Neural progenitor cell (in vitro differentiated cells): ENCODE results near the gene GEMIN5. TPM values are rescaled to one million over a fixed set of nuclear protein-coding genes. Genes with fewer than 3 reads are reported as not detected.

ENCODE experiments used
- DNase-seq: peaks from one replicate; pipeline ENCODE4 v3.0.0-alpha.2; 2016; ENCODE audit warnings: low spot score
- H2AFZ ChIP-seq: fragments of 200-600 bp; sonication (generic); replicated peaks from 2 replicates; pipeline ENCODE4 v1.6.1; 2016; ENCODE audit warnings: antibody characterized with exemption
- H3F3A ChIP-seq: fragments of 200-600 bp; sonication (generic); 2 replicates; pipeline ENCODE4 v1.6.1; 2016; ENCODE audit warnings: antibody characterized with exemption, low read depth
- H3K27ac ChIP-seq: fragments of 200-600 bp; sonication (generic); 2 replicates; pipeline ENCODE4 v1.5.1; 2016; ENCODE audit warnings: mild to moderate bottlenecking
- H3K27me3 ChIP-seq: fragments of 200-600 bp; sonication (generic); 2 replicates; pipeline ENCODE4 v1.6.1; 2016; ENCODE audit warnings: mild to moderate bottlenecking, moderate library complexity
- H3K36me3 ChIP-seq: fragments of 200-600 bp; sonication (generic); 2 replicates; pipeline ENCODE4 v1.5.1; 2016
- H3K4me1 ChIP-seq: fragments of 200-600 bp; sonication (generic); 2 replicates; pipeline ENCODE4 v1.6.1; 2016; ENCODE audit warnings: mixed run types
- H3K4me2 ChIP-seq: fragments of 200-600 bp; sonication (generic); 2 replicates; pipeline ENCODE4 v1.6.1; 2016
- H3K4me3 ChIP-seq: fragments of 200-600 bp; sonication (generic); 2 replicates; pipeline ENCODE4 v1.5.1; 2016
- H3K79me2 ChIP-seq: fragments of 200-600 bp; sonication (generic); 2 replicates; pipeline ENCODE4 v1.6.1; 2016; ENCODE audit warnings: low read depth
- H3K9ac ChIP-seq: fragments of 200-600 bp; sonication (generic); 2 replicates; pipeline ENCODE4 v1.6.1; 2016
- H3K9me3 ChIP-seq: fragments of 200-600 bp; sonication (generic); 2 replicates; pipeline ENCODE4 v1.5.1; 2016; ENCODE audit warnings: low read depth
- H4K20me1 ChIP-seq: fragments of 200-600 bp; sonication (generic); 2 replicates; pipeline ENCODE4 v1.6.1; 2016; ENCODE audit warnings: low read depth
- H3K27ac Mint-ChIP-seq: 3 replicates; pipeline ENCODE4 v1.8.0; 2021; ENCODE audit warnings: mixed read lengths
- H3K27me3 Mint-ChIP-seq: 2 replicates; pipeline ENCODE4 v1.8.0; 2022; ENCODE audit warnings: low read depth, mild to moderate bottlenecking, inconsistent platforms, moderate library complexity, mixed read lengths; ENCODE audit not compliant: insufficient read depth
- H3K36me3 Mint-ChIP-seq: 3 replicates; pipeline ENCODE4 v1.8.0; 2021; ENCODE audit warnings: mixed read lengths
- H3K4me1 Mint-ChIP-seq: 3 replicates; pipeline ENCODE4 v1.8.0; 2021; ENCODE audit warnings: mixed read lengths
- H3K4me3 Mint-ChIP-seq: 3 replicates; pipeline ENCODE4 v1.8.0; 2021; ENCODE audit warnings: mild to moderate bottlenecking, moderate library complexity, mixed read lengths
- H3K9me3 Mint-ChIP-seq: 3 replicates; pipeline ENCODE4 v1.8.0; 2020; ENCODE audit warnings: mixed read lengths
- EZH2 ChIP-seq: fragments of 200-600 bp; sonication (generic); IDR thresholded peaks from 2 replicates; pipeline ENCODE4 v1.6.1; 2017; ENCODE audit warnings: antibody characterized with exemption, mild to moderate bottlenecking, moderate library complexity
- EZH2phosphoT487 ChIP-seq: fragments of 200-600 bp; sonication (generic); IDR thresholded peaks from 2 replicates; pipeline ENCODE4 v1.6.1; 2017; ENCODE audit warnings: antibody characterized with exemption
- total RNA-seq: library from RNA; depleted of rRNA; stranded (reverse); fragments of >200 nt; gene quantifications from 2 replicates; pipeline ENCODE4 v1.2.3, GENCODE V29; 2015; ENCODE audit warnings: low replicate concordance
- TF ChIP-seq, protein P1 (sequence below): fragments of 200-600 bp; sonication (generic); IDR thresholded peaks from 2 replicates; pipeline ENCODE4 v1.5.1; 2017; ENCODE audit warnings: antibody characterized with exemption, mild to moderate bottlenecking

The GEMIN5 gene
- total RNA-seq, 1 donor from 2014 or later, result 18.5 TPM

GRCh38 chr5:154860765-154861164 lies 77.2 kb downstream of the GEMIN5 start:
- Histone ChIP-seq H3F3A (peaks cover 23% of the 10 kb centered on the region), H3K4me2 (peak overlapping the region; percentile 88), H3K9ac (no peak overlapping the region), H3K9me3 (no peaks in the 10 kb centered on the region), H3K4me3 (peak overlapping the region; percentile 67), H3K79me2 (peaks cover 73% of the 10 kb centered on the region), H3K36me3 (peaks cover 7% of the 10 kb centered on the region), H3K27me3 (no peaks in the 10 kb centered on the region), H3K27ac (no peak overlapping the region), H2AFZ (no peak overlapping the region), H3K4me1 (peaks cover 10% of the 10 kb centered on the region), H4K20me1 (peaks cover 24% of the 10 kb centered on the region)
- H3K4me1 Mint-ChIP-seq, result peaks cover 31% of the 10 kb centered on the region
- H3K4me3 Mint-ChIP-seq, result no peak overlapping the region
- H3K36me3 Mint-ChIP-seq, result peaks cover 23% of the 10 kb centered on the region
- TF ChIP-seq EZH2, result no peak
- no peak for TF ChIP-seq EZH2phosphoT487
- TF ChIP-seq, protein P1, sequence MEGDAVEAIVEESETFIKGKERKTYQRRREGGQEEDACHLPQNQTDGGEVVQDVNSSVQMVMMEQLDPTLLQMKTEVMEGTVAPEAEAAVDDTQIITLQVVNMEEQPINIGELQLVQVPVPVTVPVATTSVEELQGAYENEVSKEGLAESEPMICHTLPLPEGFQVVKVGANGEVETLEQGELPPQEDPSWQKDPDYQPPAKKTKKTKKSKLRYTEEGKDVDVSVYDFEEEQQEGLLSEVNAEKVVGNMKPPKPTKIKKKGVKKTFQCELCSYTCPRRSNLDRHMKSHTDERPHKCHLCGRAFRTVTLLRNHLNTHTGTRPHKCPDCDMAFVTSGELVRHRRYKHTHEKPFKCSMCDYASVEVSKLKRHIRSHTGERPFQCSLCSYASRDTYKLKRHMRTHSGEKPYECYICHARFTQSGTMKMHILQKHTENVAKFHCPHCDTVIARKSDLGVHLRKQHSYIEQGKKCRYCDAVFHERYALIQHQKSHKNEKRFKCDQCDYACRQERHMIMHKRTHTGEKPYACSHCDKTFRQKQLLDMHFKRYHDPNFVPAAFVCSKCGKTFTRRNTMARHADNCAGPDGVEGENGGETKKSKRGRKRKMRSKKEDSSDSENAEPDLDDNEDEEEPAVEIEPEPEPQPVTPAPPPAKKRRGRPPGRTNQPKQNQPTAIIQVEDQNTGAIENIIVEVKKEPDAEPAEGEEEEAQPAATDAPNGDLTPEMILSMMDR, result no peak
- no peaks in the 10 kb centered on the region for H3K9me3 Mint-ChIP-seq
- H3K27me3 Mint-ChIP-seq, result peaks cover 3% of the 10 kb centered on the region
- no peak for DNase-seq
- H3K27ac Mint-ChIP-seq, result no peak overlapping the region

DNA sequence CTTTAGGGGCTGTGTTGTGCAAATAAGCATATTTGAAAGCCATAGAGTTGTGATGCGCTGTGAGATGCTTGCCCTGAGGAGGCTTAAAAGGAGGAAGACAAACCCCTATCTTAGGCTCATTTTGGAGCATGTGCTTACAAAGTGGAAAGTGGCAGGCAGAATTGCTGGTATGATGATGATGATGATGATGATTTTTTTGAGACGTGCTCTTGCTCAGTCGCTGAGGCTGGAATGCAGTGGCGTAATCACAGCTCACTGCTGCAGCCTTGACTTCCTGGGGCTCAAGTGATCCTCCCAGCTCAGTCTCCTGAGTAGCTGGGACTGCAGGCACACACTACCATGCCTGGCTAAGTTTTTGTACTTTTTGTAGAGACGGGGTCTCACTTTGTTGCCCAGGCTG lies 77.9 kb downstream of the GEMIN5 start:
- Histone ChIP-seq H3K9me3 (no peaks in the 10 kb centered on the region), H3K9ac (peak overlapping the region; percentile 85), H2AFZ (no peak overlapping the region), H3K4me1 (peaks cover 10% of the 10 kb centered on the region), H4K20me1 (peaks cover 24% of the 10 kb centered on the region), H3K4me3 (peak overlapping the region; percentile 67), H3K79me2 (peaks cover 67% of the 10 kb centered on the region), H3K4me2 (peak overlapping the region; percentile 88), H3F3A (peaks cover 23% of the 10 kb centered on the region), H3K27me3 (no peaks in the 10 kb centered on the region), H3K36me3 (peaks cover under 1% of the 10 kb centered on the region), H3K27ac (no peak overlapping the region)
- peak overlapping the region; percentile 89 for H3K4me3 Mint-ChIP-seq
- TF ChIP-seq, protein P1, result no peak
- TF ChIP-seq EZH2phosphoT487, result no peak
- TF ChIP-seq EZH2, result no peak
- no peak overlapping the region for H3K27ac Mint-ChIP-seq
- peaks cover 31% of the 10 kb centered on the region for H3K4me1 Mint-ChIP-seq
- peak; percentile 25 for DNase-seq
- H3K27me3 Mint-ChIP-seq, result peaks cover 3% of the 10 kb centered on the region
- no peaks in the 10 kb centered on the region for H3K9me3 Mint-ChIP-seq
- H3K36me3 Mint-ChIP-seq, result peaks cover 18% of the 10 kb centered on the region

- peaks cover 15% of the 10 kb centered on the region for H3K36me3 Mint-ChIP-seq
- H3K27me3 Mint-ChIP-seq, result peaks cover 3% of the 10 kb centered on the region
- H3K27ac Mint-ChIP-seq, result peak overlapping the region; percentile 36
- Histone ChIP-seq H3K4me1 (peaks cover 10% of the 10 kb centered on the region), H2AFZ (peak overlapping the region; percentile 93), H4K20me1 (peaks cover 24% of the 10 kb centered on the region), H3K9me3 (no peaks in the 10 kb centered on the region), H3K4me2 (peak overlapping the region; percentile 88), H3K27ac (no peak overlapping the region), H3K9ac (peak overlapping the region; percentile 85), H3K36me3 (no peaks in the 10 kb centered on the region), H3K79me2 (peaks cover 58% of the 10 kb centered on the region), H3K27me3 (no peaks in the 10 kb centered on the region), H3K4me3 (peak overlapping the region; percentile 67), H3F3A (peaks cover 23% of the 10 kb centered on the region)
- H3K4me1 Mint-ChIP-seq, result peaks cover 31% of the 10 kb centered on the region
- H3K4me3 Mint-ChIP-seq, result peak overlapping the region; percentile 89
- no peak for TF ChIP-seq EZH2
- TF ChIP-seq EZH2phosphoT487, result no peak
- TF ChIP-seq, protein P1, result no peak
- no peak for DNase-seq
- no peaks in the 10 kb centered on the region for H3K9me3 Mint-ChIP-seq
Measured at GRCh38 chr5:154858972-154859871, 78.8 kb downstream of the GEMIN5 start.
